Fibroblast of mammary gland (primary cell): ENCODE data around the gene DST.

Source experiments
- DNase-seq: peaks from one replicate; pipeline ENCODE4 v3.0.0-alpha.2; 2010; ENCODE audit warnings: low read depth
- H3K4me3 ChIP-seq: 2 replicates; pipeline ENCODE4 v1.5.1; 2011; ENCODE audit warnings: low read depth, mild to moderate bottlenecking, low read length, moderate library complexity; ENCODE audit not compliant: control insufficient read depth
- TF ChIP-seq, protein P1 (sequence below): conservative IDR thresholded peaks from 2 replicates; pipeline ENCODE4 v1.5.1; 2011; ENCODE audit warnings: low read depth, low read length, inconsistent platforms; ENCODE audit not compliant: control insufficient read depth, insufficient read depth

DST gene

GRCh38 chr6:56547687-56548086, 95.0 kb downstream of the DST start:
- no peak for DNase-seq
- TF ChIP-seq, protein P1, sequence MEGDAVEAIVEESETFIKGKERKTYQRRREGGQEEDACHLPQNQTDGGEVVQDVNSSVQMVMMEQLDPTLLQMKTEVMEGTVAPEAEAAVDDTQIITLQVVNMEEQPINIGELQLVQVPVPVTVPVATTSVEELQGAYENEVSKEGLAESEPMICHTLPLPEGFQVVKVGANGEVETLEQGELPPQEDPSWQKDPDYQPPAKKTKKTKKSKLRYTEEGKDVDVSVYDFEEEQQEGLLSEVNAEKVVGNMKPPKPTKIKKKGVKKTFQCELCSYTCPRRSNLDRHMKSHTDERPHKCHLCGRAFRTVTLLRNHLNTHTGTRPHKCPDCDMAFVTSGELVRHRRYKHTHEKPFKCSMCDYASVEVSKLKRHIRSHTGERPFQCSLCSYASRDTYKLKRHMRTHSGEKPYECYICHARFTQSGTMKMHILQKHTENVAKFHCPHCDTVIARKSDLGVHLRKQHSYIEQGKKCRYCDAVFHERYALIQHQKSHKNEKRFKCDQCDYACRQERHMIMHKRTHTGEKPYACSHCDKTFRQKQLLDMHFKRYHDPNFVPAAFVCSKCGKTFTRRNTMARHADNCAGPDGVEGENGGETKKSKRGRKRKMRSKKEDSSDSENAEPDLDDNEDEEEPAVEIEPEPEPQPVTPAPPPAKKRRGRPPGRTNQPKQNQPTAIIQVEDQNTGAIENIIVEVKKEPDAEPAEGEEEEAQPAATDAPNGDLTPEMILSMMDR: no peak
- H3K4me3 ChIP-seq: no peak overlapping the region

DNA sequence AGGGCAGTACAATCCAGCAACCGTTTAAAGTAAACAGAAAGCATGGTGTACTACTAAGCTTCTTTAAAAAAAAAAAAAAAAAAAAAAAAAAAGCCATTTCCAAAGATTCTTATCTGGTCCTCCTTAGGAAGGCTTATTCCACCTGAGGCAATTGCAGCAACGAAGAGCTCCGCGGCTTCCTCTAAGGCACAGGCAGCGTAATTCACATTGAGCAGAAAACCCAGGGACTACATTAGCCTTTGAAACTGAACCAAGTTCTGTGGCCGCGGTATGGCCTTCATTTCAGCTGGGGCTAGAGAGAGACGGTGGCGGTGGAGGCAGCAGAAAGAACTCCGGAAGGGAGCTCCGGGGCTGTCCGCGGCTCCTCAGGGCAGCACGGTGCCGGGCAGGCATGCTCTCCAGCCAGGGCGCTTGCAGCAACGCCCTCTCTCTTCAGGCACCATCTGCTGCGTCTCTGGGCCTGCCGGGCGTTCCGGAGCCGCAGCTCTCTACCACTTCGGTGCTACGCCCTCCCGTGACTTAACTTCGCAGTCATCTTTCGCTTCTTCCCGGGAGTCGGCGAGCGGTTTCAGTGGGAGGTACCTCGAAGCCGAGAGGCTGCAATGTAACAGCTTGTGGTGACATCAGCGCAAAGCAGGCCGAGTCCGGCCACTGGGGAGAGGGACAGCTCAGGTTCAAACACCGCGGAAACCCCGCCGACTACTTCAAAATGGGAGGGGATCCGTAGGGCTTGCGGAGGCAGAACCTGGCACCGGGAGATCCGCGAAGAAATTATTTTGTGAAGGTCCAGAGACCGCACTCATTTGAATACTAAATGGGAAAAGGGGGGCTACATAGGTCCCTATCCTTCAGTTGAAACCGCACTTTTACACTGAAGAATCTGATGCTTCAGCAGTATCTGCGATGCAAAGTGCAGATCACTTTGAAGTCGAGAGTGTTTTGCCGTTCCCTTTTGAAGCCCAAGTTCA, 100.0 kb downstream of the DST start:
- peak; percentile 98 for DNase-seq
- peak overlapping the region; percentile 64 for H3K4me3 ChIP-seq
- TF ChIP-seq, protein P1: peak; percentile 24

- H3K4me3 ChIP-seq: peak overlapping the region; percentile 64
- DNase-seq: no peak
- TF ChIP-seq, protein P1: no peak
Measured at GRCh38 chr6:56541741-56542360, 100.8 kb downstream of the DST start.

GRCh38 chr6:56541030-56541600, 101.6 kb downstream of the DST start:
- peak overlapping the region; percentile 64 for H3K4me3 ChIP-seq
- TF ChIP-seq, protein P1: no peak
- DNase-seq: peak; percentile 54

- DNase-seq: no peak
- TF ChIP-seq, protein P1: no peak
- H3K4me3 ChIP-seq: peak overlapping the region; percentile 64
Measured at GRCh38 chr6:56540232-56541029, 102.3 kb downstream of the DST start.

GRCh38 chr6:56539527-56540105, 103.1 kb downstream of the DST start:
- H3K4me3 ChIP-seq: no peak overlapping the region
- DNase-seq: no peak
- TF ChIP-seq, protein P1: no peak
